Measurements from ENCODE around the gene ROBO2.

Gene ROBO2, protein sequence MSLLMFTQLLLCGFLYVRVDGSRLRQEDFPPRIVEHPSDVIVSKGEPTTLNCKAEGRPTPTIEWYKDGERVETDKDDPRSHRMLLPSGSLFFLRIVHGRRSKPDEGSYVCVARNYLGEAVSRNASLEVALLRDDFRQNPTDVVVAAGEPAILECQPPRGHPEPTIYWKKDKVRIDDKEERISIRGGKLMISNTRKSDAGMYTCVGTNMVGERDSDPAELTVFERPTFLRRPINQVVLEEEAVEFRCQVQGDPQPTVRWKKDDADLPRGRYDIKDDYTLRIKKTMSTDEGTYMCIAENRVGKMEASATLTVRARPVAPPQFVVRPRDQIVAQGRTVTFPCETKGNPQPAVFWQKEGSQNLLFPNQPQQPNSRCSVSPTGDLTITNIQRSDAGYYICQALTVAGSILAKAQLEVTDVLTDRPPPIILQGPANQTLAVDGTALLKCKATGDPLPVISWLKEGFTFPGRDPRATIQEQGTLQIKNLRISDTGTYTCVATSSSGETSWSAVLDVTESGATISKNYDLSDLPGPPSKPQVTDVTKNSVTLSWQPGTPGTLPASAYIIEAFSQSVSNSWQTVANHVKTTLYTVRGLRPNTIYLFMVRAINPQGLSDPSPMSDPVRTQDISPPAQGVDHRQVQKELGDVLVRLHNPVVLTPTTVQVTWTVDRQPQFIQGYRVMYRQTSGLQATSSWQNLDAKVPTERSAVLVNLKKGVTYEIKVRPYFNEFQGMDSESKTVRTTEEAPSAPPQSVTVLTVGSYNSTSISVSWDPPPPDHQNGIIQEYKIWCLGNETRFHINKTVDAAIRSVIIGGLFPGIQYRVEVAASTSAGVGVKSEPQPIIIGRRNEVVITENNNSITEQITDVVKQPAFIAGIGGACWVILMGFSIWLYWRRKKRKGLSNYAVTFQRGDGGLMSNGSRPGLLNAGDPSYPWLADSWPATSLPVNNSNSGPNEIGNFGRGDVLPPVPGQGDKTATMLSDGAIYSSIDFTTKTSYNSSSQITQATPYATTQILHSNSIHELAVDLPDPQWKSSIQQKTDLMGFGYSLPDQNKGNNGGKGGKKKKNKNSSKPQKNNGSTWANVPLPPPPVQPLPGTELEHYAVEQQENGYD (N-terminal part only)

GRCh38 chr3:77039606-77040171, at the start of gene ROBO2:
Gene ROBO2 (plus strand): TSS chr3:77040099. CDS start chr3:77040786, 687 bp downstream.
- no peak for DNase-seq

DNA sequence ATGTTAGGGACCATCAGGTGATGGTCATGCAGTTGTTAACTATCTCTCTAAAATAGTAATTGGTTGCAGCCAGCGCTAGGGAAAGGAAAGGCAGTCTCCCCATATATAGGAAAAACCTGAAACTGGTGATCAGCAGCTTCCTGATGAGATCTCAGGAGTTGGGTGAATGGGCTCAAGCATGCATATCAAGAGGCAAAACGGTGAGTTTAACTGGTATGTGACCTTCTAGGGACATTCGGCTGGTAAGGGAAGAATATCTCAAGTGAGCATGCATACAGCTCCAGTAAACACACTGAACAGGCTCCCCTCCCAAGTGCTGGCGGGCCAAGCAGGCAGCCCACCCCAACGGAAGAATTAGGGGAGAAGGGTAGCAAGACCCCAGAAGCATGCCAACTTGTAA, 49.3 kb upstream of the ROBO2 start:
- DNase-seq, result no peak

DNA sequence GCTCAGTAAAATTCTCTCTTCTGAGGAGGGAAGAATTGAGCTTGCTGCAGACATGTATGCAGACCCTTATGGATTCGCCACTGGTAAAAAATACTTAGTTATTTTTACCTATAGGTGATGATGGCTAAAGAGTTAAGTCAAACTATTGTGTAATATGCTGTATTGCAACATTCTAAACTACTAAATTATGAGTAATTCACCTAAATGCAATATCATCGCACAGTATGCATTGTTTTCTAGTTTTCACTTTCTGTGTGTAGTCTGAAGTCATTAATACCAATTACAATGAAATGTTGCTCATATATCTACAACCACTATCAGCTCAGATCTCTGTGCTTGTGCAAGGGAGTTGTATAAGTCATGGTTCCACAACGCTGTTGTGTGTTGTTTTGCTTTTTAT, 48.7 kb upstream of the ROBO2 start:
- no peak for DNase-seq

GRCh38 chr3:76997733-76998132, 42.2 kb upstream of the ROBO2 start:
- DNase-seq, result peak; percentile 68

GRCh38 chr3:76998555-76998954, 41.3 kb upstream of the ROBO2 start:
- no peak for DNase-seq

- DNase-seq, result peak; percentile 14
These were observed 38.7 kb upstream of the ROBO2 start for GRCh38 chr3:77001062-77001701.

DNA sequence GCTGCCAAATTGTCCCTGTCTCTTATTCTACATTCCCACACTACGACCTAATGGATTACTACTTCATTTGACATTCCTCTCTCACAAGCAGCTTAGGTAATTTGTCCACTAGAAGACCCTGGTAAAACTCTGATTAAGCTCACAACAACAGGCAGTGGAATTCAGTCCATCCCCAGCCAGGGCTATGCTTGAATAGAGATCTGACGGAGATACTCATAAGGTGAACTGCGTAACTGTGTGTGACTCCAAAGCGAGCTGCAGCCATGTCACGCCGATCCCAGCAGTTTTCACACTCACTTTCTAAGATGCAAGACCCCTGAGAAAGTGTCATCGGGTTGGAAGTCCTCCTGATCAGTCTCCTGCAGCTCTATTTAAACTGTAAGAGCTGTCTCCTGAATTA, 25.7 kb upstream of the ROBO2 start:
- DNase-seq, result no peak

- DNase-seq, result no peak
These were observed 14.4 kb upstream of the ROBO2 start for GRCh38 chr3:77025471-77025870.

DNA sequence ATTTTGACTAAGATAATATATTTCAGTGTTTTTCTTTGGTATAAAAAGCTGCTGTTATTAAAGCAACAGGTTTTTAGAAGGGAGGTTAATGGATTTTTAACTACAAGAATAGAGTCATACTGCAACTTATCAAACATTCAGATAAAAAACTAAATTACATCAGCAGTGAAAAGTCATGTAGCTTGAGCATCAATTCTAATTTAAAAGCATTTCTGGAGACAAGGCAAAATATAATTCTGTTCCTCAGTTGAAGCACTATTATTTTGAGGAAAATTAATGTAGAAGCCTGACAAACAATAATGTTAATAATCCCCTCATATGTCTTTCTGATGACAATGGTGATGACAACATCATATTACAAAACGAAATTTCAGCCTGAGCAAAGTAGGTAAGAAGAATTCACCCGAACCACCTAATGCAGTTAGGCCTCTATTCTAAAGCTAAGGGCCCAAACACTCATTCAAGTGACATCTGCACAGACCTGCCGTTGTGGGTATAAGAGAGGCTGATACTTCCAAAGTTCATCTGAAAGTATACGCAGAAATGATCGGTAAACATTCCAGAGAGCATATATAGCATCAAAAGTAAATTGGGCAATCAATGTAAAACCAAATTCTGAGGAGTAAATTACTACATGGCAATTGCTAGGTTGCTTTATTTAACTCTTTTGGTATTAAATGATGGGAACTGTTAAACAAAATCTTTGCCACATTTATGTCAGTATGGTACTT, 12.8 kb upstream of the ROBO2 start:
- no peak for DNase-seq

DNA sequence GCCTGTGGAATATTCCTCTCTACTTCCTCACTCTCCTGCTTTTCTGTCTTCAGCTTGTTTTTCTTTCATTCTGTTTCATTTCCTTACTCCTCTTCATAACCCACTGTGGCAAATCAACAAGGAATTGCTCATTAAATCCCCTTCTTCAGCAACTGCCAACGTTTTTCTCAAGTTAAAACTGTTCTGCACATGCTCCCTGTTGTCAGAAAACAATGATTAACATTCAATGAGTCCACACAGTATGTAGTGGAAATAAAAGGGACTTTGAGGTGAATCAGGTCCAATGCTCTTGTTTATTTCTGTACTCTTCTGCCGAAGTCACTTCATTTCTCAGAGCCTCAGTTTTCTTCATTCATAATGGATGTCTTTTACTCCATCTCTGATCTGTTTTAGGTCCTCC, 11.9 kb upstream of the ROBO2 start:
- DNase-seq, result no peak

- peak; percentile 84 for DNase-seq
These were observed 1.4 kb upstream of the ROBO2 start for GRCh38 chr3:77038468-77038929.

GRCh38 chr3:77038930-77039605, 831 bp upstream of the ROBO2 start:
- DNase-seq, result no peak

GRCh38 chr3:77040216-77040615, 317 bp downstream of the ROBO2 start:
- DNase-seq, result no peak

GRCh38 chr3:77040926-77041722, 1.2 kb downstream of the ROBO2 start:
- DNase-seq, result no peak

GRCh38 chr3:77041811-77042210, 1.9 kb downstream of the ROBO2 start:
- DNase-seq, result no peak

GRCh38 chr3:77042343-77042742, 2.4 kb downstream of the ROBO2 start:
- DNase-seq, result no peak

- no peak for DNase-seq
These were observed 3.0 kb downstream of the ROBO2 start for GRCh38 chr3:77042882-77043281.

- no peak for DNase-seq
These were observed 5.8 kb downstream of the ROBO2 start for GRCh38 chr3:77045686-77046085.

- DNase-seq, result no peak
These were observed 8.3 kb downstream of the ROBO2 start for GRCh38 chr3:77048186-77048585.

DNA sequence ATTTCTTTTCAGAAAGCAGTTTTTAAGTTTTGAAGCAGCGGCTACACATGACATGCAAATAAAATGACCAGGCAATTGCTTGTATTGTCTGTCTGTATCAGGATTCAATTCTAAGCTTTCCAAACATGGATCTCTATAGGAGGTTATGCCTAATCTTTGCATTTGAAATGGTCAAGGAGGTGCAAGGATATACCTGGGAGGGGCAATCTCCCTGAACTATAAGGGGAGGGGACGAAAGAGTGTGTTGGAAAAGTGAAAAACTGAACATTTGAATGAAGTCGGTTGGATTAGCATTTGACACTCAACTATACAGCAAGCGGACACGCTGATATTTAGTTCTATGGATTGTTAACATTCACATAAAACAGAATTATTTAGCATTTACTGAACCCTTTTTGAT, 11.7 kb downstream of the ROBO2 start:
- no peak for DNase-seq

Measured in fibroblast of upper back skin (primary cell).